Suprapubic skin (tissue), 4 donors: Measurements from ENCODE around the gene DBH. TPM values are rescaled to one million over a fixed set of nuclear protein-coding genes. Genes with fewer than 3 reads are reported as not detected.

Experiments
- DNase-seq, 2 donors: peaks; one replicate each; pipeline ENCODE4 v3.0.0-alpha.2; 2019; ENCODE audit warnings: low spot score in 2 of 2
- H3K27ac ChIP-seq: fragments of 200-600 bp; sonication (generic); one replicate; pipeline ENCODE4 v1.5.1; 2019
- H3K27me3 ChIP-seq: fragments of 200-600 bp; sonication (generic); one replicate; pipeline ENCODE4 v1.5.1; 2019
- H3K36me3 ChIP-seq: fragments of 200-600 bp; sonication (generic); one replicate; pipeline ENCODE4 v1.5.1; 2019
- H3K4me1 ChIP-seq: fragments of 200-600 bp; sonication (generic); one replicate; pipeline ENCODE4 v1.5.1; 2019
- H3K4me3 ChIP-seq: fragments of 200-600 bp; sonication (generic); one replicate; pipeline ENCODE4 v1.5.1; 2019; ENCODE audit warnings: mild to moderate bottlenecking
- H3K9me3 ChIP-seq: fragments of 200-600 bp; sonication (generic); one replicate; pipeline ENCODE4 v1.5.1; 2019
- EP300 ChIP-seq: sonication (generic); formaldehyde crosslinking; IDR thresholded peaks from one replicate; pipeline ENCODE4 v1.6.1; 2017; ENCODE audit warnings: antibody characterized with exemption
- POLR2A ChIP-seq, 2 donors: fragments of 450-650 bp; IDR thresholded peaks; one replicate each; pipeline ENCODE4 v1.6.1; 2017; ENCODE audit warnings: antibody characterized with exemption in 2 of 2, mild to moderate bottlenecking in 2 of 2, moderate library complexity in 2 of 2
- POLR2AphosphoS5 ChIP-seq, 3 donors: sonication (generic); formaldehyde crosslinking; IDR thresholded peaks; one replicate each; pipeline ENCODE4 v1.6.1; 2017; ENCODE audit warnings: antibody characterized with exemption in 3 of 3
- WGBS: methylation state at CpG from one replicate; pipeline ENCODE4 v1.1.5; 2018; 5-methylcytosine and 5-hydroxymethylcytosine counted together
- total RNA-seq, 4 donors: library from RNA; depleted of rRNA; stranded (reverse); fragments of >200 nt; gene quantifications; one replicate each; pipeline ENCODE4 v1.1.0, GENCODE V29; 2016
- TF ChIP-seq, protein P1 (sequence below), 2 donors: fragments of 200-600 bp in 1 of 2; fragments of 450-650 bp in 1 of 2; sonication (generic) in 1 of 2; IDR thresholded peaks; one replicate each; pipeline ENCODE4 v1.5.1; 2016 to 2019; ENCODE audit warnings: antibody characterized with exemption in 2 of 2, mild to moderate bottlenecking in 1 of 2, moderate library complexity in 1 of 2

DBH gene
- total RNA-seq, 4 donors from 2014 or later = not detected

GRCh38 chr9:133707065-133707762, 71.1 kb downstream of the DBH start:
- TF ChIP-seq POLR2A (IDR thresholded peaks at IDR 0.05) (no peak), EP300 (no peak), POLR2AphosphoS5 (IDR thresholded peaks at IDR 0.05) (no peak)
- TF ChIP-seq, protein P1, sequence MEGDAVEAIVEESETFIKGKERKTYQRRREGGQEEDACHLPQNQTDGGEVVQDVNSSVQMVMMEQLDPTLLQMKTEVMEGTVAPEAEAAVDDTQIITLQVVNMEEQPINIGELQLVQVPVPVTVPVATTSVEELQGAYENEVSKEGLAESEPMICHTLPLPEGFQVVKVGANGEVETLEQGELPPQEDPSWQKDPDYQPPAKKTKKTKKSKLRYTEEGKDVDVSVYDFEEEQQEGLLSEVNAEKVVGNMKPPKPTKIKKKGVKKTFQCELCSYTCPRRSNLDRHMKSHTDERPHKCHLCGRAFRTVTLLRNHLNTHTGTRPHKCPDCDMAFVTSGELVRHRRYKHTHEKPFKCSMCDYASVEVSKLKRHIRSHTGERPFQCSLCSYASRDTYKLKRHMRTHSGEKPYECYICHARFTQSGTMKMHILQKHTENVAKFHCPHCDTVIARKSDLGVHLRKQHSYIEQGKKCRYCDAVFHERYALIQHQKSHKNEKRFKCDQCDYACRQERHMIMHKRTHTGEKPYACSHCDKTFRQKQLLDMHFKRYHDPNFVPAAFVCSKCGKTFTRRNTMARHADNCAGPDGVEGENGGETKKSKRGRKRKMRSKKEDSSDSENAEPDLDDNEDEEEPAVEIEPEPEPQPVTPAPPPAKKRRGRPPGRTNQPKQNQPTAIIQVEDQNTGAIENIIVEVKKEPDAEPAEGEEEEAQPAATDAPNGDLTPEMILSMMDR (IDR thresholded peaks at IDR 0.05) = no peak
- no peak overlapping the region for H3K27ac ChIP-seq
- whole genome bisulfite sequencing = 56% methylated on average over 17 of the region's 17 CpGs
- H3K27me3 ChIP-seq = peaks cover 48% of the 10 kb centered on the region
- no peak overlapping the region for H3K4me3 ChIP-seq
- H3K4me1 ChIP-seq = peaks cover 20% of the 10 kb centered on the region
- peak in 1 of 2 donors; percentile 37 for DNase-seq
- no peaks in the 10 kb centered on the region for H3K9me3 ChIP-seq
- H3K36me3 ChIP-seq = no peaks in the 10 kb centered on the region

- H3K27ac ChIP-seq = no peak overlapping the region
- 82% methylated on average over 8 of the region's 15 CpGs for WGBS
- H3K27me3 ChIP-seq = peaks cover 42% of the 10 kb centered on the region
- H3K9me3 ChIP-seq = no peaks in the 10 kb centered on the region
- peak in 1 of 2 donors; percentile 43 for DNase-seq
- H3K36me3 ChIP-seq = no peaks in the 10 kb centered on the region
- TF ChIP-seq, protein P1 (IDR thresholded peaks at IDR 0.05) = no peak
- TF ChIP-seq EP300 = no peak
- no peak for TF ChIP-seq POLR2A (IDR thresholded peaks at IDR 0.05)
- no peak for TF ChIP-seq POLR2AphosphoS5 (IDR thresholded peaks at IDR 0.05)
- no peak overlapping the region for H3K4me3 ChIP-seq
- H3K4me1 ChIP-seq = peaks cover 14% of the 10 kb centered on the region
These were observed 71.6 kb downstream of the DBH start for GRCh38 chr9:133707763-133708245.

- TF ChIP-seq POLR2AphosphoS5 (IDR thresholded peaks at IDR 0.05) (no peak), POLR2A (IDR thresholded peaks at IDR 0.05) (no peak), EP300 (no peak)
- TF ChIP-seq, protein P1 (IDR thresholded peaks at IDR 0.05) = no peak
- H3K27me3 ChIP-seq = peaks cover 40% of the 10 kb centered on the region
- H3K4me3 ChIP-seq = no peak overlapping the region
- no peaks in the 10 kb centered on the region for H3K36me3 ChIP-seq
- DNase-seq = peak in 1 of 2 donors; percentile 44
- peaks cover 9% of the 10 kb centered on the region for H3K4me1 ChIP-seq
- no peak overlapping the region for H3K27ac ChIP-seq
- no peaks in the 10 kb centered on the region for H3K9me3 ChIP-seq
- 88% methylated on average over 24 of the region's 30 CpGs for WGBS
These were observed 72.3 kb downstream of the DBH start for GRCh38 chr9:133708246-133709014.

Other genes with a start within 250 kb of the DBH start
- gene REXO4, start 218.4 kb upstream of the DBH start, total RNA-seq = 10 to 100 TPM; 20.9 to 28.3 (median 22.2) TPM
- gene ADAMTS13, start 214.0 kb upstream of the DBH start, total RNA-seq = 1 to 10 TPM; 1.2 to 3.3 (median 1.6) TPM
- 10 to 100 TPM in 2 of 4 donors, 1 to 10 TPM in 2; 6.8 to 11.6 (median 9.4) TPM for gene CACFD1, start 176.4 kb upstream of the DBH start, total RNA-seq
- gene SLC2A6, start 157.3 kb upstream of the DBH start, total RNA-seq = 1 to 10 TPM in 1 of 4 donors, under 1 TPM in 3; 0.29 to 3.7 (median 0.49) TPM
- not detected for gene MYMK, start 111.4 kb upstream of the DBH start, total RNA-seq
- under 1 TPM; 0.16 to 0.85 (median 0.46) TPM for gene ADAMTSL2, start 101.7 kb upstream of the DBH start, total RNA-seq
- gene FAM163B, start 27.0 kb upstream of the DBH start, total RNA-seq = not detected
- under 1 TPM in 3 of 4 donors, not detected in 1; 0.32 to 0.98 (median 0.44) TPM for gene SARDH, start 102.0 kb downstream of the DBH start, total RNA-seq